ENCODE measurements around the gene IL12RB1.

The IL12RB1 gene

DNA sequence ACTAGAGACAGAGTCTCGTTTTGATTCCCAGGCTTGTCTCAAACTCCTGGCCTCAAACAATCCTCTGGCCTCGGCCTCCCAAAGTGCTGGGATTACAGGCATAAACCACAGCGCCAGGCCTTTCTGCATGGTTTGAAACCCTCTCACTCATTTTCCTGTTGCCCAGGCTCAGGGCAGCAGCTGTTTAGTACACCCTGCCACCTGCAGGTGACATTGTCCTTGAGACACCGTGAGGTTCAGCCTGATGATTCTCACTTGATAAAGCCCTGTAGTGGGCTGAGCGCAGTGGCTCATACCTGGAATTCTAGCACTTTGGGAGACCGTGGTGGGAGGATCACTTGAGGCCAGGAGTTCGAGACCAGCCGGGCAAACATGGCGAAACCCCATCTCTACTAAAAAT is 12.5 kb downstream of the IL12RB1 start:
- Histone ChIP-seq H3K27me3 (replicated peaks; ENCODE audit: control insufficient read depth, insufficient read depth, low read length) (no peaks in the 10 kb centered on the region), H3K4me3 (replicated peaks; ENCODE audit: low read depth, low read length) (no peak overlapping the region), H3K36me3 (ENCODE audit: control insufficient read depth, insufficient read depth, low read length) (peaks cover 15% of the 10 kb centered on the region)
- no peak for DNase-seq (ENCODE audit: extremely low read depth, insufficient read length)
- TF ChIP-seq, protein P1, sequence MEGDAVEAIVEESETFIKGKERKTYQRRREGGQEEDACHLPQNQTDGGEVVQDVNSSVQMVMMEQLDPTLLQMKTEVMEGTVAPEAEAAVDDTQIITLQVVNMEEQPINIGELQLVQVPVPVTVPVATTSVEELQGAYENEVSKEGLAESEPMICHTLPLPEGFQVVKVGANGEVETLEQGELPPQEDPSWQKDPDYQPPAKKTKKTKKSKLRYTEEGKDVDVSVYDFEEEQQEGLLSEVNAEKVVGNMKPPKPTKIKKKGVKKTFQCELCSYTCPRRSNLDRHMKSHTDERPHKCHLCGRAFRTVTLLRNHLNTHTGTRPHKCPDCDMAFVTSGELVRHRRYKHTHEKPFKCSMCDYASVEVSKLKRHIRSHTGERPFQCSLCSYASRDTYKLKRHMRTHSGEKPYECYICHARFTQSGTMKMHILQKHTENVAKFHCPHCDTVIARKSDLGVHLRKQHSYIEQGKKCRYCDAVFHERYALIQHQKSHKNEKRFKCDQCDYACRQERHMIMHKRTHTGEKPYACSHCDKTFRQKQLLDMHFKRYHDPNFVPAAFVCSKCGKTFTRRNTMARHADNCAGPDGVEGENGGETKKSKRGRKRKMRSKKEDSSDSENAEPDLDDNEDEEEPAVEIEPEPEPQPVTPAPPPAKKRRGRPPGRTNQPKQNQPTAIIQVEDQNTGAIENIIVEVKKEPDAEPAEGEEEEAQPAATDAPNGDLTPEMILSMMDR (IDR thresholded peaks at IDR 0.05; ENCODE audit: insufficient read depth, low read length, poor library complexity, severe bottlenecking) = no peak

DNA sequence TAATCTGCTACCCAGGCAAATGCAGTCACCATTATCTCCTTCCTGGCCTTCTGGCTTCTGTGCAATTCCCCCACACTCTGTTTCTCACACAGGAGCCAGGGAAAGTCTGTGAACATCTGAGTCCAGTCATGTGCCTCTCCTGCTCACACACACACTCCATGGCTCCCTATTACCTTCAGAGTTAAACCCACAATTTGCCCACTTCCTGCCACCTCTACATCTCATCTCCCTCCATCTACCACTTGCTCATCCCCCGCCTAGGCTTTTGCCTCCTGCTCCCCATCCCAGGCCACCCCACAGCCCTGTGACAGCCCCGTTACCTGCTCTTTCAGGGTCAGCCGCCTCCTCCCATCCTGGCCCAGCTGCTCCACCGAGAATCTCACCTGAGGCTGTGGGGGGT is 13.5 kb downstream of the IL12RB1 start:
- TF ChIP-seq, protein P1 (IDR thresholded peaks at IDR 0.05; ENCODE audit: insufficient read depth, low read length, poor library complexity, severe bottlenecking) = no peak
- no peaks in the 10 kb centered on the region for H3K27me3 ChIP-seq (replicated peaks; ENCODE audit: control insufficient read depth, insufficient read depth, low read length)
- DNase-seq (ENCODE audit: extremely low read depth, insufficient read length) = no peak
- H3K4me3 ChIP-seq (replicated peaks; ENCODE audit: low read depth, low read length) = no peak overlapping the region
- peaks cover 19% of the 10 kb centered on the region for H3K36me3 ChIP-seq (ENCODE audit: control insufficient read depth, insufficient read depth, low read length)

GRCh38 chr19:18072335-18072734 is 14.4 kb downstream of the IL12RB1 start:
- Histone ChIP-seq H3K27me3 (replicated peaks; ENCODE audit: control insufficient read depth, insufficient read depth, low read length) (no peaks in the 10 kb centered on the region), H3K4me3 (replicated peaks; ENCODE audit: low read depth, low read length) (no peak overlapping the region), H3K36me3 (ENCODE audit: control insufficient read depth, insufficient read depth, low read length) (peaks cover 19% of the 10 kb centered on the region)
- DNase-seq (ENCODE audit: extremely low read depth, insufficient read length) = no peak
- TF ChIP-seq, protein P1 (IDR thresholded peaks at IDR 0.05; ENCODE audit: insufficient read depth, low read length, poor library complexity, severe bottlenecking) = no peak

- peaks cover 17% of the 10 kb centered on the region for H3K36me3 ChIP-seq (ENCODE audit: control insufficient read depth, insufficient read depth, low read length)
- TF ChIP-seq, protein P1 (IDR thresholded peaks at IDR 0.05; ENCODE audit: insufficient read depth, low read length, poor library complexity, severe bottlenecking) = no peak
- H3K4me3 ChIP-seq (replicated peaks; ENCODE audit: low read depth, low read length) = no peak overlapping the region
- no peaks in the 10 kb centered on the region for H3K27me3 ChIP-seq (replicated peaks; ENCODE audit: control insufficient read depth, insufficient read depth, low read length)
- no peak for DNase-seq (ENCODE audit: extremely low read depth, insufficient read length)
Observed at GRCh38 chr19:18070181-18070580, 16.6 kb downstream of the IL12RB1 start.

GRCh38 chr19:18069383-18069782 is 17.4 kb downstream of the IL12RB1 start:
- TF ChIP-seq, protein P1 (IDR thresholded peaks at IDR 0.05; ENCODE audit: insufficient read depth, low read length, poor library complexity, severe bottlenecking) = no peak
- DNase-seq (ENCODE audit: extremely low read depth, insufficient read length) = no peak
- no peaks in the 10 kb centered on the region for H3K27me3 ChIP-seq (replicated peaks; ENCODE audit: control insufficient read depth, insufficient read depth, low read length)
- H3K36me3 ChIP-seq (ENCODE audit: control insufficient read depth, insufficient read depth, low read length) = peaks cover 20% of the 10 kb centered on the region
- H3K4me3 ChIP-seq (replicated peaks; ENCODE audit: low read depth, low read length) = no peak overlapping the region

GRCh38 chr19:18068395-18068794 is 18.3 kb downstream of the IL12RB1 start:
- Histone ChIP-seq H3K27me3 (replicated peaks; ENCODE audit: control insufficient read depth, insufficient read depth, low read length) (no peaks in the 10 kb centered on the region), H3K4me3 (replicated peaks; ENCODE audit: low read depth, low read length) (no peak overlapping the region), H3K36me3 (ENCODE audit: control insufficient read depth, insufficient read depth, low read length) (peaks cover 24% of the 10 kb centered on the region)
- DNase-seq (ENCODE audit: extremely low read depth, insufficient read length) = no peak
- TF ChIP-seq, protein P1 (IDR thresholded peaks at IDR 0.05; ENCODE audit: insufficient read depth, low read length, poor library complexity, severe bottlenecking) = no peak

All from GM06990 (cell line).